NCI-H1436 (cell line): ENCODE measurements around the gene GABRG3.
"Not testable (repeated sequence)": the region's sequence is repeated elsewhere in the genome, so short reads cannot be mapped to it uniquely, and the experiment has no call there.

Source experiments
- DNase-seq: peaks from one replicate; lab custom pipeline; 2025; lab: John Stamatoyannopoulos, UW

Gene GABRG3

DNA sequence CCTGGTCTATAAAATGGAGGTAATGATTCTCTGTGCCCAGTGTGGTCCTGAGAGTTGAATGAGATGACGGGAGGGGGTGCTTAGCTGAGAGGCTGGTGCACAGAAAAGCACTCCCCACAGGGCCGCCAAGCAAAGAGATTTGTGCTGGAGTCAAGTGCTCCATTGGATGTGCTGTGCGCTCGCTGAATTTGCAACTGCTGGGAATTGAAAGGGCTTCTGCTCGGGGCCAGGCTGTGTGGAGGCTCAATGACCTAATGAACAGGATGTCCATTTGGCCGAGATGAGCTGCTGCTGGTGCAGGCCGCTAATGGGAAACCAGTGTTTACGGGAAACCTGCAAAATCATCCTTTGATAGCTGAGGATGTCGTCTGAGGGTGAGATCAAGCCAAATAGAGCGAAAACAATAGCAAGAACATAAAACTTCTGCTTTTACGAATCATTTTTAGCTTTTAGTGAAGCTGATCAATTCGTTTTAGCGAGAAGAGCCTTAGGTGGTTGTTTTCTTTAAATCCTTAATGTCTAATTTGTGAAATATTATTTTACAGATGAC lies 211.7 kb downstream of the GABRG3 start:
- no peak for DNase-seq

DNA sequence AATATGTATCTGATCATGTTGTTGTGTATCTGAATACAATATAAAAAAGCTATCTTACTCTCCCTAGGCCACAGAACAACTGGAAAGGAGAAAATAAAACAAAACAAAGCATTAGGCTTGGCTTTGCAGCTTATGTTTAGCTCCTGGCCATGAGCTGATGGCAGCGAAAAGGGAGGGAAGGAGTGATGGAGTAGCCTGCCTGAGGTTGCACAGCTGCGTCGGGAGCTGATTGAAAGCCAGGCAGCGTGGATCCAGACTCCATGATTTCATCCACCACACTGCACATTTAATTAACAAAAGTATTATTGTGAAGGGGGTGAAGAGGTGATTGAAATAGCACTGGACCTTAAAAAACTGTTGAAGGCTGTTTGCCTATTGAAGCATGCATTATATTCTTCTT lies 212.2 kb downstream of the GABRG3 start:
- no peak for DNase-seq

DNA sequence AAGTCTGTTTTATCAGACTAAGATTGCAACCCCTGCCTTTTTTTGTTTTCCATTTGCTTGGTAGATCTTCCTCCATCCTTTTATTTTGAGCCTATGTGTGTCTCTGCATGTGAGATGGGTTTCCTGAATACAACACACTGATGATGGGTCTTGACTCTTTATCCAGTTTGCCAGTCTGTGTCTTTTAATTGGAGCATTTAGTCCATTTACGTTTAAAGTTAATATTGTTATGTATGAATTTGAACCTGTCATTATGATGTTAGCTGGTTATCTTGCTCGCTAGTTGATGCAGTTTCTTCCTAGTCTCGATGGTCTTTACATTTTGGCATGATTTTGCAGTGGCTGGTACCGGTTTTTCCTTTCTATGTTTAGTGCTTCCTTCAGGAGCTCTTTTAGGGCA lies 220.5 kb downstream of the GABRG3 start:
- DNase-seq = not testable (repeated sequence)

DNA sequence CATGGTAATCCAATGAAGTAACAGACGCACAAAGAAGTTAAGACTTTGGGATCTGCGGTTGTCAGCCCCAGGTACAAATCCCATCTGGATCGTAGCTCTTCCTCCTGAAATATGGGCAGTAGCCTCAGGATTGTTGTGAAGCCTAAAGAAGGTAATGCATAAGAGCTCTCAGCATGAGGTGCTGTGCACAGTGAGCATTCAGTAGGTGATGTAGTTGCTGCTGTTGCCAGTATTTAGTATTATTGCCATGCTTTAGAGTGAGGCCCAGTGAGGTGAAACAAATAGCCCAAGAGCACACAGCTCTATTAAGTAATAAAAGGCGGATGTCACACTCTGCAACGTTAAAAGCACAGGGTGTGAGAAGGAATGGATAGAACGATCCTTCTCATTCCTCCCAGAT lies 225.7 kb downstream of the GABRG3 start:
- no peak for DNase-seq

DNA sequence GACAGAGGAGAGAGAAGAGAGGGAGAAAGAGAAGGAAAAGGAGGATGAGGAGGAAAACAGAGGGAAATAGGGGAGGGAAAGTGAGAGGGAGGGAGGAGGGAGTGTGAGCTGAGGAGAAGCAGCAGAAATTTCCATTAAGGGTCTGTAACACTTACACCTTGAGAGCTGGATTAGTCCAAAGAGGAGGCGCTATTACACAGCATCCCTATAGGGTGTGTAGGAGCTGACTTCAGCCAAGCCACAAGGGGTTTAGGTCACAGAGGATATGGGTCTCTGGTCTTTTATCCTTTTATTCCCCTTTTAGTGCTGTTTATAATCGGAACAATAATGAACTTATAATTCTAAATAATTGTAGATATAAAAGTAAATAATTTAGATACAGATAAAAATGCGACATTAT lies 230.4 kb downstream of the GABRG3 start:
- no peak for DNase-seq

DNA sequence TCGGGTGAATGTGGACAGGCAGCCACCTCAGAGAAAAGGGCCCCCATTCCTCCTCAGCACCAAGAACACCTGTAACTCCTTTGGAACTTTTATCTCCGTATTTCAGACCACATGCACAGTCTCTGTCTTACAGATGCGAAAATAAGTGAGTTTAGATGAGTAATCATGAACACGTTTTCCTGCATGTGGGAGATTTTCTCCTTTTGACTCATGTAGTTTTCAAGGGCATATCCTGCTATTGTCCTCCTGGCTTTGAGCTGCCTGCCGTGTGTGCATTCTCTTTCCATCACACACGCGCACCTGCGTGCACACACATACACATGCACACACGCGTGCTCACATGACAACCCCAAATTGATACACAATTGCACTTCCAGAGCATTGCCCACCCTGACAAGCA lies 239.2 kb downstream of the GABRG3 start:
- DNase-seq = no peak

DNA sequence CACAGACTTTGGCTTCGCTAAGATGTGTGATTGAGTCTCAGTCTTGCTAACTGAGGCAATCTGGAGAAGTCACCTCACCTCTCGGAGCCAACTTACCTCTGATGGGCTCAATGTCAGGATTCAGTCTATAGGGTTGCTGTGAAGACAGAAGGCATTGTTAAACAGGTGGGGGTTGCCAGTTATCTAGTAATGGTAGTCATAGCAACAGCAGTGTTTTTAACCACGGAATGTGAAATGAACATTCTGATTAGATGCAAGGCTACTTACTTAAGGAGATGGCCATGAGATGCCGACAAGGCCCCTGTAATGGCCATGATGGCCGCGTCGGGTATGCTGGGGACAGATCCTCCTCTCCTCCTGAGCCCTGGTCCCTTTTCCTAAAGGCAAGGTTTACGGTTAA lies 243.1 kb downstream of the GABRG3 start:
- DNase-seq = no peak

DNA sequence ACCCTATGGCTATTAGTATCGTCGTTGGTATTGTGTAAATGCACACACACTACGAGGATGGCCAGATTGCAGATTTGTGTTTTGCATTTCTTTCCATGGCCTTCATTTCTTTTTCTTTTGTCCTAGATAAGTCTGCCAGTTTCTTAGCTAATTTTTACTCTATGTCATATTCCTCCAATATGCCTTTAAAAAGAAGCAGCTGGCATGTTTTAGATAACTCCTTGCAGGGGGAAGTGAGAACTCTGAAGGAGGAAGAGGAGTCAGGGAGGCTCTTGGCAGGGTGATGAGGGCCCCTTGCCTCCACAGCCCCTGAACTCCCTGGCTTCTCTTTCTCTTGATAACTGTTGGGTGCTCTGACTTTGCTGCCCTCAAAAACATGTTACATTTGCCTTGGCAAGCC lies 244.0 kb downstream of the GABRG3 start:
- DNase-seq = no peak

DNA sequence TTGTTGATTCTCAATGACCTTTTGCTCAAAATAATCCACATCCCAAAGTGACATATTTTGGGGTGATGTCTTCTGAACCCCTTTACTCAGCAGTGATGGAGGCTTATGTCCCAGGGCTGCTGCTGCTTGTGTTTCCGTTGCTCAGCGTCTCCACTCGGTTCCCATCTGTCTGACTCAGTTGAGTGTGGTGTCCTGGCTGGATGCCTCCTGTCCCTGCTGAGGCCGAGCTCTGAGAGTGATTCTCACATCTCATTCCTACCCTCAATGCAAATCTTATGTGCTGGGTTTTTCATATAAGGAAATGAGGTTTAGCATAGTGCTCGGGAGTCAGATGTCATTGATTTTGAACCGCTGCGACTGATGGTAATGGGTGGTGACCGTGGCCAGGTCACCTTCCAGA lies 247.4 kb downstream of the GABRG3 start:
- no peak for DNase-seq

DNA sequence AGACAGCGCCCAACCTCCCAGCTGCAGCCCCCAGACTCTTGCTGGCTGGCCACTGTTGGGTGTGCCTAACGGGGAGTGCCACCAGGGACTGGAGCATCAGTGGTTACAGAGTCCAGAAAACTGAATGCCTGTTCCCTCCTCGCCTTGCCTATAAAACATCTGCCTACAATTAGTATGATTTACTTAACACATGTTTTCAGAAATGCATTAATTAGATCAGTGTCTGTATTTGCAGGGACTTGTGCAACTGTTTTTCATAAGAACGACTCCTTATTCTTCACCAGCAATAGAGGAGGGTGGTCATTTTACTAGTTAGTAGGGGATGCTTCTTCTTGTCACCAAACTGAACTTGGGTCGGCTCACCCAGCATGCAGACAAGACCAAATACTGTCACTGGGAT lies 248.7 kb downstream of the GABRG3 start:
- no peak for DNase-seq

DNA sequence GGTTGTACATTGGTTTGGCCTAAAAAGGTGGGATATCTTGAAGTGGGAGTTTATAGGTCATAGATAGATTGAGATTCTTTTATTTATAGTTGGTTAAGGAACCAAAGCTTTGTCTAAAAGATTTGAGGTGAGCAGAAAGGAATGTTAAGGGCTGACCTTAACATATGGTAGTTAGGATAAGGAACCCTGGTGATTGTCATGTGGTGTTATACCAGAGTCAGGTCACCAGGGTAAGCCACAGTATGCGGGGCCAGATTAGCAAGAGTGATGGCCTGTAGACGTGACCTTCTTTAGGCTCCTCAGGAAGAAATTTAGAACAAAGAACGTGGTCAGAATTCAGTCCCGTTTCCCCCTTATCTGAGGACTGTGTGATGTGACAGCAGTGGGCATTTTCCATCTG lies 249.2 kb downstream of the GABRG3 start:
- DNase-seq = no peak

DNA sequence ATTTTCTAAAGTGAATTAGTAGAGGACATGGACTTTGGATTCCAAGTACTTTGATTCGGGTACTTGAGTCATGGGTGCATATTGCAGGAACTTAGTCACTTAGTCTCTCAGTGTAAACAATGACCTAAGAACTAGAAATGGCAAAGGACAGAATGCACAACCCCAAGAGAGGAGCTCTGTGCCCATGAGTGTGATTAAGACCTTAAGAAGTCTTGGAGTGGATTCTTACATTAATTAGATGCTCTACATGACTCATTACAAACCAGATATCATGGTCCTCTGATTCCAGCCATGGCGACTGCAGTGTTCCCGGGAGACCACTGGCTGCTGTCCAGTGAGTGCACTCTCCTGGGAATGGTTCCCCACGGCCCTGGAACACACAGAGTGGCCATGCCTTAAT lies 251.5 kb downstream of the GABRG3 start:
- no peak for DNase-seq

DNA sequence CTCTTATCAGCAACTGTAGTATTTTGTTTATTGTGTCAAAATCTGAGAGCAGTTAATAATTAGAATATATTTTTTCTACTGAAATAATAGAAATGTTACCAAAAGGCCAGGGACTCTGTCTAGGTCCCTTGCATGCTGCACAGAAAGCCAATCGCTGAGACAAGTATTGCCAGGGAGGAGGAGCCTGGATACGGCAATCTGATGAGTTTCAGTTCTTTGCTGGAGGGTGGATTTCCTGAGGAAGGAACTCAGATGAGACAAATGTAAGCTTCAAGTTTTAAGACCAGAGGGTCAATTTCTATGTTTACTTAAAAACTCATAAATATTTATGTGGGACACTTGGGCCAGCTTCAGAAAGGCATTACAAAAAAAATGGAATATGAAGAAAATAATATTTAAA lies 252.2 kb downstream of the GABRG3 start:
- DNase-seq = no peak

DNA sequence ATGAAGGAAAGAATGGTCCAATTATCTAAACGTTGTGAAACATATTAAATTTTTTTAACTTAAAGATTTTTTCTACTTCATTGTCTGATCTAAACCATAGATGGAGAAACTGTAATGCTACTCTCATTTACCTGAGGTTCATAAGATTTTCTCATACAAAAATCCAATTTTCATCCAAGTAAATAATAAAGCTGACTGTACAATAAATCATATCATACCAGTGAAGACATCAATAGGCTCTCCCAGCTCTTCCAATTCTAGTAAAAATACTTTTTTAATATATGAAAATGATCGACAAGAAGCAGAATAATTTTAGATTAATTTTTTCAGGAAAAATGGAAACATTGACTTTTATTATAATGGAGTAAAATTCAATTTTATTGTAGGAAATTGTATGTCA lies 260.8 kb downstream of the GABRG3 start:
- DNase-seq = no peak

DNA sequence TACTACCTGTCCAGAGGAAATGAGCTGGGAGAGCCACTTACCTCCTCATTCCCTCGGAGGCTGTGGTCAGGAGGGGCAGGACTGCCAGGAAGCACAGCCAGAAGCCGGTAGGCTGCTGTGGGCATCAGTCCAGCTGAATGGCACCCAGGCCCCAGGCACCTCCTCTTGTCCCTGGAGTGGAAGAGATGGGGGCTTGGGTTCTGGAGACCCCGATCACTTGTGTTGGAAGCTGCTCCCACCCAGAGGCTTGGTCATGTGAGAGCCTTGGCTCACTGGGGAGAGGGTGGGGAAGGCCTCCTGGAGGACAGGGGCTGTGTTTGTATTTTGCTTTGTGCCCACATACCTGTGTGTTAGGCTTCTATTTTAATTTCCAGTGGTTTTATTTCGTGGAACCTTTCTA lies 261.9 kb downstream of the GABRG3 start:
- DNase-seq = no peak

DNA sequence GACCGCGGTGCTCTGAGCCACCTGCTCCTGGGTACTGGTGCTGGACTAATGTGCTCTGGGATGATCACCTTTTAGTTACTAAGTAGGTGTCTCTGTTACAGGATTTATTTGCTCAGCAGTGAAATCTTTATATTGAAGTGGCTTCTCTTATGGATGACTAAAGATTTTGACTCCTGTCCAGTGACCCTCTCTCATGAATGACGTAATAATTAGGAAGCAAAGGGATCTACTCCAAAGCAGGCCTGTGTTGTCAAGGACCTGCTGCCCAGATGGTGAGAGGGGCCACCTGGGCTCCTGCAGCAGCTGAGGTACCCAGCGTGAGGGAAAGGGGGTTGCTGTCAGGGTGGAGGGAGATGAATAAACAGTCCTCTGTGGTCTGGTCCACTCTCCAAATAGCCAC lies 263.6 kb downstream of the GABRG3 start:
- DNase-seq = no peak

DNA sequence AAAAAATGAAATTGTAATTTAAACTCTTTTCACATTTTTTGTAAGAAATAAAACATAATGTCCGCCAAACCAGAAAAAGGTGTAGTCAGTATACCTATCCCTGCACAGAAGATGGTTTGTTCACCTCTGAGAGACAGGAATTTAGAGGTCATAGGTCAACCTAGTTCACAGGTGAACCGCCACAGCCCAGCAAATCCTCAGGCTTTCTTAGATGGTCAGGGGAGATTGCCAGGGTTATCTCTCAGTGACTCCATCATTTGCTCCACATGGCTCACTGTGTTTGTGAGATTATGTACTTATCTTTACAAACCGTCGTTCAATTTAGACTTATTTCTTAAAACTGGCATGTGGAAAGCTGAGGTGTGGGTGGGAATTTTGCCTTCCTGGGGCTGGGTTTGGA lies 264.2 kb downstream of the GABRG3 start:
- DNase-seq = no peak

DNA sequence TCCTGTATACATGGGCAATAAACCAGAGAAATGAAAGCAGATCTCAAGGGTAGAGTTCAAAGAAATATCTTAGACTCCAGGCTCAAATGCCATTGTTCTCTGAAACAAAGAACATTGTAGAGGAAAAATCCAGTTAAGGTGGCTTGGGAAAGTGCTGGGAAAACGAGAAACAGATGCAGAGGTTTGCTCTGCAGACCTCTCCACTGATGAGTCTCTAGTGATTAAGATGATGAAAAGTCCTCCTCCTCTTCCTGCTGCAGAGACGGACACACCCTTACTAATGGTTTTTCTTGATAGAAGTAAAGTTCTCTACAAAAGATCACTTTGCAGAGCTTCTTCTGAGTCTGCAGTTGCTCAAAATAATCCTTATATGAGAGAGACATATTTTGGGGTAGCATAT lies 264.7 kb downstream of the GABRG3 start:
- no peak for DNase-seq

DNA sequence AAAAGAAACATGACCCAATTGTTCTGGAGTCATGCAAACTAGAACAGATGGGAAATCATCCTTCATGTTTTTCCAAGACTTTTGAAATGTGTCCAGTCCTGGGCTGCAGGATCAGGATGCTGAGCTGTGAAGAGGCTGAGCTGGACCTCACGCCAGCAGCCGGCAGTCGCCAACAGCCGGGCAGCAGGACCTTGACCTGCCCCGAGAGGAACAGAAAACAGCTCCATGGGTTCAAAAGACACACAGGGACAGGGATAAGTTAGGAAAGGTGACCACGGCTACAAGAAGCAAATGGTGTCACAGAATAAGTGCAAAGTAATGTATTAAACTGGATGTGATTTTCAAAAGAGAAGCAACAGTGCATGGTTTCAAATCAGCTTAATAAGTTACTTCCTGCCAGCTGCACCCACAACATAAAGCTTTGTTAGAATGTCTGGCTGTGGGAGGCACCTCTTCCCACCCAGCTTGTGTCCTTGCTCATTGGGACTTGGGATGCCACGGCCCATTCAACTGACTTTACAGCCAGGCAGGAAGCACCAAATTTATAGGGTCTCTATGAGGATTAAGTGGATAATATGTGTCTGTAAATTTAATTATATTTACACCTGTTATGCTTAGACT lies 266.4 kb downstream of the GABRG3 start:
- peak; percentile 13 for DNase-seq

DNA sequence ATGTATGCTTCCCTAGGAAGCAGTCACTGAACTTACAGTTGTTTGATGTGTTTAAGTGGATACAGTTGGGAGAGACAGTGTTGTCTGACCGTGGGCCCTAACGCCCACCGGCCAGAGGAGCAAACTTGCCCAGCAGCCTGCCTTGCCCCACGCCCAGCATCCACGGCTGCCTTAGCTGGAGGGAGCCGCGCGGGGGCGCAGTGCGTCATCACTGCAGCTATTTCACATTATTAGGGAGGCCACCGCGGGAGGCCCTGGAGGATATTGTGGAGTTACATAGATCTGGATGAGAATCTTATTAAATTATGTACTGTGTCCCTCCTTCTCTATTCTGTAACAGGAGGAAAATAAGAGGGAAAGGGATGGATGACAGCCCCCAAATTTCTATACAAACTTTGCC lies 267.2 kb downstream of the GABRG3 start:
- no peak for DNase-seq

DNA sequence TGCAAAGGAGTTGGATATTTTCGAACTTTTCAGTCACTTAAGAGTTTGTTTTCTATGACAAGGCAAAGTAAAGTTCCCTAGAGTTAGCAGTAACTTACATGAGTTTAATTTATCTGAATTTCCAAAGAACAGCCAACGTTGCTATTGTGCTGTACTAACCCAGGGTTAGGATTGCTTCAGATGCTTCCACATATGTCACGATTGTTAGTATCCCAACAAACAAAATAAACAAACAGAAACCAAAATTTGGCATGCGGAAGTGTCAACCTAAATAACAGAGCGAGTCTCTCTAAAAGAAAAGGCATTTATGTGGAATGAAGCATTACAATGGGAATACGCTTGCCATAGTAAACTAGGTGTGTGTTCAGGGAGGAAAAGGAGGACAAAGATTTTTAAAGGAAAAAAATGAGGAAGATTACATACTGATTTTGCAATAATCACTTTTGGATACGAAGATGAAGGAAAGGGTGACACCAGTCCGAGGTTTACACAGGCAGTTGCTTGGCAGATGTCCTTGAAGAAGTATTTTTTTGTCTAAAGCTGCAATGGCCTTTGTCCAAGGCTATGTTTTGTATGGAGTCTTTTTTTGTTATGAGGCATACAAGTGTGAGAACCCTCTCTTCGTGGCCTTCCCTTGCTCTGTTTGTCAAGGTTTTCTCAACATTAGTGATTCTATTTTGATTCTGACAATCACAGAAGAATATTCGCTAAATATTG lies 267.9 kb downstream of the GABRG3 start:
- no peak for DNase-seq

DNA sequence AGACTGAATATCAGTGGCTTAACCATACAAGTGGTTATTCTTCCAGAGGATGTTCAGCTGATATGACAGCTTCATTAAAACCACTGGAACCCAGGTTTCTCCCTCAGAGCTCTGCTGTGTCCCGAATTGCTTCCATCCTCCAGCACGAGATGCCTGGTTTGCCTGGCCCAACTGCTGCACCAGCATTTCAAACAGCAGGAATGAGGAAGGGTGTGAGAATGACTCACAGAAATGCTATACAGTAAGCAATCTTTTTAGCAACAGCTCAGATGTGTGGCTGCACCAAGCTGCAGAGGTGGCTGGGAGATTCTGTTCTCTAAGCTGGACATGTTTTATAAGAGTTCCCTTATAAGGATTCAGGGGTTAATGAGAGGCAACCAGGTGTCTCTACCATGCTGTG lies 271.0 kb downstream of the GABRG3 start:
- no peak for DNase-seq

DNA sequence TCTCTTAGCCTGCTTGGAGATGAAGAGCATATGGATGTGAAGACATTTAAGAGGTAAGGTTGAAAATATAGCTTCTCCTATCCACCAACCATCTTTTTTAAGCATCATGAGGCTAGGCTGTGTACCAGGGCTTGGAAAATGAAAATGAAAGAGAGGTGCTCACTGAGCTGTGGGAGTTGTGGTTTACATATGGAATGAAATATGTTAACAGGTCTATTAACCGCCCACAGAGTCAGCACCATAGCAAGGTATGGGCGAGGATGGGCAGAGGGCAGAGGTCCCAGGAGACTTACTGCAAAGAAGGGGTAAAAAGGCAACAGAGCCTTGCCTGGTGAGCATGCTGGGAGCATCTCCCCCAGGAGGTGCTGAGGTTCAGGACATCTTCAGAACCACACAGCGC lies 273.1 kb downstream of the GABRG3 start:
- no peak for DNase-seq

DNA sequence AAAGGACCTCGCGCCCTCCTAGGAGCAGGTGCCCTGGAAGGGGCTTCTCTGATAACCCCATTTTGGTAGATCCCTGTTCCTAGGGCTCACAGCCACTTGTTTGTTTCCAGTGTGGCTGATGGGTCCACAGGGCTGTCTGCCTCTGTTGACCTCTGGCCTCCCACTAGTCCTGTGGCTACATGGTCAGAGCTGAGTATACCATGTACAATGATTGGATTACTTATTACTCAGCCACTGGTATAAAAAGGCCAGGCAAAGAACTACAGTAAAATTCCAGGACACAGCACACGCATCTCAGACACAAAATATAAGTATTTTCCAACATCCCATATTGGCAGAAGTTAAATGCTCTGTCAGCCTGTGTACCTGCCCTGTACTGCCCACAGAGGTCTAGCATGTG lies 277.3 kb downstream of the GABRG3 start:
- no peak for DNase-seq
